H9 (cell line): ENCODE measurements around the gene CISD3. TPM values are rescaled to one million over a fixed set of nuclear protein-coding genes. Genes with fewer than 3 reads are reported as not detected.
A peak's percentile ranks its signal among the peaks of the same experiment; 100 is the strongest.

Experiments used
- DNase-seq: peaks from one replicate; pipeline ENCODE4 v3.0.0-alpha.2; 2017
- H2AFZ ChIP-seq: one replicate; pipeline ENCODE4 v1.6.1; 2013; ENCODE audit warnings: mild to moderate bottlenecking, low read length, control low read depth, moderate library complexity
- H2AK5ac ChIP-seq: 2 replicates; pipeline ENCODE4 v1.6.1; 2013; ENCODE audit warnings: low read length, control low read depth, mixed read lengths; ENCODE audit not compliant: insufficient read length
- H2BK120ac ChIP-seq: one replicate; pipeline ENCODE4 v1.6.1; 2013; ENCODE audit warnings: low read depth, mild to moderate bottlenecking, low read length, control low read depth, inconsistent platforms; ENCODE audit not compliant: poor library complexity, severe bottlenecking
- H2BK12ac ChIP-seq: 2 replicates; pipeline ENCODE4 v1.6.1; 2013; ENCODE audit warnings: low read length, control low read depth, mixed read lengths, low read depth; ENCODE audit not compliant: insufficient read length
- H2BK15ac ChIP-seq: 2 replicates; pipeline ENCODE4 v1.6.1; 2013; ENCODE audit warnings: low read depth, low read length, control low read depth
- H2BK20ac ChIP-seq: one replicate; pipeline ENCODE4 v1.6.1; 2013; ENCODE audit warnings: low read depth, mild to moderate bottlenecking, low read length, control low read depth, inconsistent platforms; ENCODE audit not compliant: poor library complexity, severe bottlenecking
- H2BK5ac ChIP-seq: 2 replicates; pipeline ENCODE4 v1.6.1; 2013; ENCODE audit warnings: low read length, control low read depth, mixed read lengths; ENCODE audit not compliant: insufficient read length
- H3K14ac ChIP-seq: 2 replicates; pipeline ENCODE4 v1.6.1; 2013; ENCODE audit warnings: low read length, control low read depth; ENCODE audit not compliant: insufficient read depth
- H3K18ac ChIP-seq: 2 replicates; pipeline ENCODE4 v1.6.1; 2013; ENCODE audit warnings: low read depth, mild to moderate bottlenecking, mixed read lengths, low read length, control low read depth; ENCODE audit not compliant: insufficient read length
- H3K23ac ChIP-seq: 2 replicates; pipeline ENCODE4 v1.6.1; 2013; ENCODE audit warnings: low read length, control low read depth, mixed read lengths, low read depth; ENCODE audit not compliant: insufficient read length
- H3K23me2 ChIP-seq: 2 replicates; pipeline ENCODE4 v1.6.1; 2013; ENCODE audit warnings: low read depth, mild to moderate bottlenecking, mixed read lengths, low read length, control low read depth; ENCODE audit not compliant: insufficient read length, poor library complexity, severe bottlenecking
- H3K27ac ChIP-seq: 2 replicates; pipeline ENCODE4 v1.5.1; 2013; ENCODE audit warnings: low read length, control low read depth, mixed read lengths, low read depth; ENCODE audit not compliant: insufficient read length
- H3K27me3 ChIP-seq: 2 replicates; pipeline ENCODE4 v1.6.1; 2013; ENCODE audit warnings: low read length, control low read depth, inconsistent platforms; ENCODE audit not compliant: insufficient read depth
- H3K4ac ChIP-seq: 2 replicates; pipeline ENCODE4 v1.6.1; 2013; ENCODE audit warnings: low read depth, mild to moderate bottlenecking, control low read depth, inconsistent platforms, low read length, moderate library complexity
- H3K4me1 ChIP-seq: 2 replicates; pipeline ENCODE4 v1.6.1; 2013; ENCODE audit warnings: low read length, control low read depth, inconsistent platforms; ENCODE audit not compliant: insufficient read depth
- H3K4me2 ChIP-seq: 2 replicates; pipeline ENCODE4 v1.6.1; 2013; ENCODE audit warnings: low read length, control low read depth, mixed read lengths; ENCODE audit not compliant: insufficient read length, insufficient read depth
- H3K56ac ChIP-seq: 2 replicates; pipeline ENCODE4 v1.6.1; 2013; ENCODE audit warnings: low read depth, mild to moderate bottlenecking, mixed read lengths, low read length, control low read depth; ENCODE audit not compliant: insufficient read length
- H3K79me1 ChIP-seq: 2 replicates; pipeline ENCODE4 v1.6.1; 2013; ENCODE audit warnings: low read depth, mild to moderate bottlenecking, moderate library complexity, low read length, control low read depth, inconsistent platforms; ENCODE audit not compliant: insufficient read depth, poor library complexity, severe bottlenecking
- H3K79me2 ChIP-seq: 2 replicates; pipeline ENCODE4 v1.6.1; 2013; ENCODE audit warnings: low read length, control low read depth, inconsistent platforms; ENCODE audit not compliant: insufficient read depth
- H3K9ac ChIP-seq: 2 replicates; pipeline ENCODE4 v1.6.1; 2013; ENCODE audit warnings: low read length, control low read depth, mixed read lengths; ENCODE audit not compliant: insufficient read length; ENCODE audit errors: extremely low read depth
- H3K9me3 ChIP-seq: one replicate; pipeline ENCODE4 v1.6.1; 2013; ENCODE audit warnings: low read depth, low read length, inconsistent platforms; ENCODE audit not compliant: control insufficient read depth
- H3T11ph ChIP-seq: one replicate; pipeline ENCODE4 v1.6.1; 2013; ENCODE audit warnings: mild to moderate bottlenecking, low read length, control low read depth, inconsistent platforms
- H4K20me1 ChIP-seq: one replicate; pipeline ENCODE4 v1.6.1; 2013; ENCODE audit not compliant: control insufficient read depth, insufficient read length, insufficient read depth
- H4K5ac ChIP-seq: 2 replicates; pipeline ENCODE4 v1.6.1; 2013; ENCODE audit warnings: low read depth, mild to moderate bottlenecking, mixed read lengths, low read length, control low read depth; ENCODE audit not compliant: insufficient read length
- H4K8ac ChIP-seq: replicated peaks from 2 replicates; pipeline ENCODE4 v1.6.1; 2013; ENCODE audit warnings: low read length, control low read depth, mixed read lengths, low read depth; ENCODE audit not compliant: insufficient read length
- H4K91ac ChIP-seq: 2 replicates; pipeline ENCODE4 v1.6.1; 2013; ENCODE audit warnings: low read depth, mild to moderate bottlenecking, moderate library complexity, mixed read lengths, low read length, control low read depth; ENCODE audit not compliant: insufficient read length
- H3K27ac Mint-ChIP-seq, 3 experiments: 2 replicates in 2 of 3; 3 replicates in 1 of 3; pipeline ENCODE4 v1.8.0; 2020 to 2021; ENCODE audit warnings: mixed read lengths in 3 of 3, mild to moderate bottlenecking in 1 of 3, moderate library complexity in 1 of 3
- H3K27me3 Mint-ChIP-seq: 2 replicates; pipeline ENCODE4 v1.8.0; 2021; ENCODE audit warnings: low read depth, mild to moderate bottlenecking, moderate library complexity, mixed read lengths
- H3K36me3 Mint-ChIP-seq, 3 experiments: 2 replicates in 2 of 3; 3 replicates in 1 of 3; pipeline ENCODE4 v1.8.0; 2020 to 2021; ENCODE audit warnings: low read depth in 3 of 3, mixed read lengths in 3 of 3; ENCODE audit not compliant: insufficient read depth in 1 of 3
- H3K4me1 Mint-ChIP-seq, 2 experiments: 2 replicates each; pipeline ENCODE4 v1.8.0; 2020; ENCODE audit warnings: mixed read lengths in 2 of 2
- H3K4me3 Mint-ChIP-seq, 2 experiments: 2 replicates in 1 of 2; 3 replicates in 1 of 2; pipeline ENCODE4 v1.8.0; 2020 to 2021; ENCODE audit warnings: mild to moderate bottlenecking in 2 of 2, mixed read lengths in 2 of 2, moderate library complexity in 1 of 2
- H3K9me3 Mint-ChIP-seq, 2 experiments: 2 replicates in 1 of 2; 3 replicates in 1 of 2; pipeline ENCODE4 v1.8.0; 2020; ENCODE audit warnings: mild to moderate bottlenecking in 2 of 2, mixed read lengths in 2 of 2, moderate library complexity in 1 of 2
- CTCF ChIP-seq: fragments of 200-600 bp; sonication (generic); conservative IDR thresholded peaks from 3 replicates; pipeline ENCODE4 v1.8.0; 2021; ENCODE audit warnings: antibody characterized with exemption, mild to moderate bottlenecking
- WGBS: extraction: QIAGEN DNeasy Blood & Tissue Kit; methylation state at CpG from one replicate; pipeline ENCODE4 v1.1.7; 2013; ENCODE audit warnings: missing lambda C conversion rate, low lambda C conversion rate, mixed read lengths; ENCODE audit not compliant: insufficient read length; ENCODE audit errors: extremely low coverage; 5-methylcytosine and 5-hydroxymethylcytosine counted together
- microRNA-seq: library from miRNA; unstranded; fragments of <30 nt; microRNA quantifications from one replicate; pipeline ENCODE4, GENCODE V29; 2020; ENCODE audit warnings: borderline microRNAs expressed
- total RNA-seq: library from RNA; stranded (reverse); gene quantifications from 2 replicates; pipeline ENCODE4 v1.2.1, GENCODE V29; 2021

CISD3 gene
- total RNA-seq, 1 experiment from 2014 or later, result 10.7 TPM

DNA sequence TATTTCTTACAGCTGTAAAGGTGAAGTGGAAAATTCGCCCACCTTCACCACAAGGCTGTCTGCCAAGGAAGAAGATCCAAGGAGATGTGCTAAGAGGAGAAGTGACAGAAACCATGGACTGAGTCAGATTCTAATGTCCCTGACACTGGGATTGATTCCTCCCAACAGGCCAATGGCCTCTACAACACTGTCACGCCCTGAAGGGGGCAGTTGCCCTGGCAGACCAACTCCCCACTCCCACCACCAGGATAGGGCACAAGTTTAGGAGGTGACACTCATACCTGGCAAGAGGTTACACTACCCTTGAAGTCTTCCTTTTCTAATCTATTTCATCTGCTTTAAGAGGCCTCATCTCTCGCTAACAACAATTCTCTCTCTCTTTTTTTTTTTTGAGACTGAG is 53.1 kb downstream of the CISD3 start:
- Mint-ChIP-seq H3K4me1 (no peaks in the 10 kb centered on the region), H3K4me3 (no peak overlapping the region), H3K27ac (no peak overlapping the region), H3K9me3 (no peaks in the 10 kb centered on the region), H3K27me3 (no peaks in the 10 kb centered on the region), H3K36me3 (peaks cover 31 to 85% (median 63%) of the 10 kb centered on the region in 3 experiments)
- H4K20me1 ChIP-seq, result no peaks in the 10 kb centered on the region
- H3K23ac ChIP-seq, result no peak overlapping the region
- no peak overlapping the region for H2AK5ac ChIP-seq
- no peak overlapping the region for H3K18ac ChIP-seq
- H3K4ac ChIP-seq, result no peak overlapping the region
- H3K4me2 ChIP-seq, result no peak overlapping the region
- no peak overlapping the region for H3K9ac ChIP-seq
- no peaks in the 10 kb centered on the region for H3K4me1 ChIP-seq
- H3K79me2 ChIP-seq, result no peaks in the 10 kb centered on the region
- WGBS, result no CpG with 5 or more reads among the region's 3 CpGs
- H2BK120ac ChIP-seq, result no peak overlapping the region
- no peak overlapping the region for H2BK5ac ChIP-seq
- H4K5ac ChIP-seq, result no peak overlapping the region
- H3K14ac ChIP-seq, result no peak overlapping the region
- peak; percentile 28; the same call in 2 of the 3 replicates for TF ChIP-seq CTCF
- H3K27ac ChIP-seq, result no peak overlapping the region
- no peak for DNase-seq
- H3K9me3 ChIP-seq, result no peaks in the 10 kb centered on the region
- no peak overlapping the region for H2AFZ ChIP-seq
- H2BK12ac ChIP-seq, result no peak overlapping the region
- no peak overlapping the region for H4K91ac ChIP-seq
- no peaks in the 10 kb centered on the region for H3K23me2 ChIP-seq
- no peak overlapping the region for H2BK15ac ChIP-seq
- H3K56ac ChIP-seq, result no peak overlapping the region
- H2BK20ac ChIP-seq, result no peak overlapping the region
- no peak overlapping the region for H3T11ph ChIP-seq
- no peaks in the 10 kb centered on the region for H3K27me3 ChIP-seq
- H4K8ac ChIP-seq, result no peak overlapping the region
- H3K79me1 ChIP-seq, result no peaks in the 10 kb centered on the region

Small RNA genes within 50 kb of the gene (microRNA-seq; reads per million reads assigned to microRNA genes)
- gene MIR4726 (not detected), gene MIR4734 (not detected)

Other genes with a start within 250 kb of the CISD3 start
- gene SRCIN1, start 124.4 kb upstream of the CISD3 start, total RNA-seq, result 6.7 and 6.9 TPM in 2 replicates
- 5.9 and 6.1 TPM in 2 replicates for gene EPOP, start 55.4 kb upstream of the CISD3 start, total RNA-seq
- 25.1 and 26.4 TPM in 2 replicates for gene MLLT6, start 25.1 kb upstream of the CISD3 start, total RNA-seq
- 106 and 116 TPM in 2 replicates for gene PCGF2, start 18.0 kb downstream of the CISD3 start, total RNA-seq
- gene PSMB3, start 22.4 kb downstream of the CISD3 start, total RNA-seq, result 242 and 252 TPM in 2 replicates
- 61.9 and 62.9 TPM in 2 replicates for gene PIP4K2B, start 69.2 kb downstream of the CISD3 start, total RNA-seq
- gene CWC25, start 95.0 kb downstream of the CISD3 start, total RNA-seq, result 15.4 and 15.9 TPM in 2 replicates
- gene RPL23, start 123.4 kb downstream of the CISD3 start, total RNA-seq, result 2,040 and 2,084 TPM in 2 replicates
- 121 and 122 TPM in 2 replicates for gene LASP1, start 139.7 kb downstream of the CISD3 start, total RNA-seq
- gene FBXO47, start 237.1 kb downstream of the CISD3 start, total RNA-seq, result not detected in 2 replicates